Endothelial cell of umbilical vein (primary cell): Measurements from ENCODE around the gene RAD50. TPM values are rescaled to one million over a fixed set of nuclear protein-coding genes. Genes with fewer than 3 reads are reported as not detected.

Source experiments
- BruUV-seq: library from RNA; stranded (reverse); fragments of 400-500 nt; replicated peaks from 2 replicates; lab custom pipeline; 2021; lab: Mats Ljungman, UMichigan
- CTCF ChIA-PET: fragments of 300-600, 350-600 bp; sonication (Branson Sonifier 250); formaldehyde crosslinking; loops from one replicate; lab custom pipeline; 2021; ENCODE audit warnings: antibody characterized with exemption, inconsistent platforms; lab: Charles Lee
- POLR2A ChIA-PET: fragments of 300-600, 350-600 bp; sonication (Branson Sonifier 250); formaldehyde crosslinking; loops from one replicate; lab custom pipeline; 2021; ENCODE audit warnings: antibody characterized with exemption, inconsistent platforms; lab: Charles Lee
- DNase-seq: peaks from one replicate; pipeline ENCODE4 v3.0.0-alpha.2; 2011; ENCODE audit warnings: low read depth, low spot score
- FAIRE-seq: peaks from 2 replicates; lab custom pipeline; 2011; peaks lifted over from hg19 to GRCh38; lab: Jason Lieb, UNC
- H2AFZ ChIP-seq: 2 replicates; pipeline ENCODE4 v1.6.0; 2012; ENCODE audit warnings: low read depth, low read length, control low read depth, inconsistent platforms
- H3K27ac ChIP-seq: 2 replicates; pipeline ENCODE4 v1.5.1; 2011; ENCODE audit warnings: low read depth, mild to moderate bottlenecking, control low read depth, low read length, moderate library complexity; ENCODE audit not compliant: insufficient read depth
- H3K27me3 ChIP-seq, 2 experiments: 2 replicates each; pipeline versions ENCODE4 v1.6.0 to v1.6.1; 2011; ENCODE audit warnings: low read length in 2 of 2, mixed read lengths in 1 of 2; ENCODE audit not compliant: control insufficient read depth in 2 of 2, insufficient read depth in 2 of 2
- H3K36me3 ChIP-seq, 2 experiments: 2 replicates in 1 of 2; 3 replicates in 1 of 2; pipeline ENCODE4 v1.5.1; 2011; ENCODE audit warnings: low read length in 2 of 2, mild to moderate bottlenecking in 1 of 2, moderate library complexity in 1 of 2; ENCODE audit not compliant: control insufficient read depth in 2 of 2, insufficient read depth in 2 of 2; ENCODE audit errors: extremely low read depth in 1 of 2
- H3K4me1 ChIP-seq: 3 replicates; pipeline ENCODE4 v1.5.1; 2011; ENCODE audit warnings: mild to moderate bottlenecking, low read length; ENCODE audit not compliant: control insufficient read depth, insufficient read depth; ENCODE audit errors: extremely low read depth
- H3K4me2 ChIP-seq: 2 replicates; pipeline ENCODE4 v1.6.1; 2011; ENCODE audit warnings: low read length, control low read depth, mixed read lengths; ENCODE audit not compliant: insufficient read depth
- H3K4me3 ChIP-seq, 3 experiments: fragments of 200-600 bp in 1 of 3; sonication (generic), shearing (Covaris generic) in 1 of 3; replicated peaks in 1 of 3; 2 replicates each; pipeline ENCODE4 v1.5.1; 2011 to 2016; ENCODE audit warnings: control low read depth in 3 of 3, low read length in 3 of 3, mild to moderate bottlenecking in 2 of 3, inconsistent platforms in 1 of 3, low read depth in 1 of 3, moderate library complexity in 1 of 3; ENCODE audit not compliant: insufficient read depth in 1 of 3
- H3K79me2 ChIP-seq: 2 replicates; pipeline ENCODE4 v1.6.0; 2012; ENCODE audit warnings: low read length, inconsistent platforms; ENCODE audit not compliant: control insufficient read depth, insufficient read depth
- H3K9ac ChIP-seq: replicated peaks from 2 replicates; pipeline ENCODE3; 2011; ENCODE audit warnings: low read length, control low read depth; ENCODE audit not compliant: insufficient read depth; ENCODE audit errors: extremely low read depth
- H3K9me1 ChIP-seq: replicated peaks from 3 replicates; pipeline ENCODE4 v1.6.0; 2011; ENCODE audit warnings: mild to moderate bottlenecking, low read length; ENCODE audit not compliant: control insufficient read depth, insufficient read depth; ENCODE audit errors: extremely low read depth
- H3K9me3 ChIP-seq: replicated peaks from 2 replicates; pipeline ENCODE4 v1.5.1; 2012; ENCODE audit warnings: low read length, inconsistent platforms; ENCODE audit not compliant: control insufficient read depth, insufficient read depth
- H4K20me1 ChIP-seq: replicated peaks from 2 replicates; pipeline ENCODE3; 2011; ENCODE audit warnings: mild to moderate bottlenecking, low read length; ENCODE audit not compliant: control insufficient read depth, insufficient read depth; ENCODE audit errors: extremely low read depth
- FOS ChIP-seq: IDR thresholded peaks from 2 replicates; pipeline ENCODE4 v1.6.1; 2011; ENCODE audit warnings: mild to moderate bottlenecking, low read length, moderate library complexity, borderline replicate concordance; ENCODE audit not compliant: insufficient read depth
- GATA2 ChIP-seq: IDR thresholded peaks from 2 replicates; pipeline ENCODE4 v1.7.0; 2011; ENCODE audit warnings: low read depth, mild to moderate bottlenecking, moderate library complexity, mixed read lengths, low read length; ENCODE audit not compliant: insufficient read length, insufficient read depth
- JUN ChIP-seq: IDR thresholded peaks from 2 replicates; pipeline ENCODE4 v1.6.1; 2011; ENCODE audit warnings: borderline replicate concordance, low read depth; ENCODE audit not compliant: insufficient read length, insufficient read depth
- MYC ChIP-seq: IDR thresholded peaks from one replicate; pipeline ENCODE4 v1.6.1; 2011; ENCODE audit warnings: mild to moderate bottlenecking, low read depth, low read length
- POLR2AphosphoS5 ChIP-seq: IDR thresholded peaks from 2 replicates; pipeline ENCODE4 v1.6.1; 2012; ENCODE audit warnings: low read depth, mild to moderate bottlenecking, control low read depth, low read length, moderate library complexity; ENCODE audit not compliant: insufficient read depth
- dilution Hi-C: fragments of 300-500 bp; cut with MboI; formaldehyde crosslinking; loops from one replicate; pipeline ENCODE4 v1.15.0; 2019; ENCODE audit warnings: low sequenced_read_pairs; ENCODE audit not compliant: extremely low pct_ligation_motif_present
- intact Hi-C: fragments of 100-400 bp; cut with micrococcal nuclease; formaldehyde crosslinking; loops from one replicate; pipeline ENCODE4 v1.10.0; 2022
- polyA plus RNA-seq, 4 experiments: library from polyadenylated mRNA; depleted of rRNA in 3 of 4; stranded (reverse) in 3 of 4; unstranded in 1 of 4; fragments of >200 nt; gene quantifications; 2 replicates each; pipeline versions ENCODE4 v1.2.1 to v1.2.3, GENCODE V29; 2011 to 2012; ENCODE audit warnings: missing spikeins in 1 of 4
- total RNA-seq: library from RNA; stranded (reverse); gene quantifications from 2 replicates; pipeline ENCODE4 v1.2.3, GENCODE V29; 2021
- TF ChIP-seq, protein P1 (sequence below), 2 donors: IDR thresholded peaks; 1 replicate in 1 of 2; 2 replicates in 1 of 2; pipeline ENCODE4 v1.5.1; 2011; ENCODE audit warnings: low read length in 2 of 2, mild to moderate bottlenecking in 2 of 2, moderate library complexity in 2 of 2, control low read depth in 1 of 2, inconsistent platforms in 1 of 2, low read depth in 1 of 2; ENCODE audit not compliant: insufficient read depth in 1 of 2; ENCODE audit errors: extremely low read depth in 1 of 2
- TF ChIP-seq, protein P2 (sequence below): IDR thresholded peaks from 2 replicates; pipeline ENCODE4 v1.6.1; 2011; ENCODE audit not compliant: insufficient read depth, insufficient read length

RAD50 gene
- total and polyA plus RNA-seq, 2 donors (not counting 3 experiments of a cell fraction or from before 2014, with no cell fraction given) = 6.1 to 20.4 TPM

DNA sequence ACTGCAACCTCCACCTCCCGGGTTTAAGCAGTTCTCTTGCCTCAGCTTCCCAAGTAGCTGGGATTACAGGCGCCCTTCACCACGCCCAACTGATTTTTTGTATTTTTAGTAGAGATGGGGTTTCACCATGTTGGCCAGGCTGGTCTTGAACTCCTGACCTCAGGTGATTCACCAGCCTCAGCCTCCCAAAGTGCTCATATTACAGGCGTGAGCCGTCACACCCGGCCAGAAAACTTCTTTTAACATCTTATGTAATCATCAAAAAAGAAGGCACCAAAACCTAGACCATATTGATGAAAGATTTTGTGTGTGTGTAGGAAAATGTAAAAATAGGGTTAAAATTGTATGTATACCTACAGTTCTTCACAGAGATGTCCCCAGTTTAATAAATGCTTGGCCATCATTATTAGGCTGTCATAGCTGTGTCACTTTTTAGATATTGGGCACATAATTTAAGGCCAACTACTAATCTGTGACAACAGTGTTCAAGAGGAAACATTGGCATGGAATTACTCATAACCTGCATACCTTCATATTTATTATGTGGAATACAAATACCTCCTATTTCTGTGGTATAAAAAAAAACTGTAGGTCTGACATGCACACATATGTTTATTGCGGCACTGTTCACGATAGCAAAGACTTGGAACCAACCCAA, 44.4 kb downstream of the RAD50 start:
- ChIA-PET POLR2A (no interaction called here), CTCF (no interaction called here)
- H3K27ac ChIP-seq = no peak overlapping the region
- dilution Hi-C loops (no loop called here), intact Hi-C loops (no loop called here)
- no peak overlapping the region for H3K4me2 ChIP-seq
- H3K4me3 ChIP-seq = no peak overlapping the region
- H3K79me2 ChIP-seq = no peaks in the 10 kb centered on the region
- H3K4me1 ChIP-seq = no peaks in the 10 kb centered on the region
- no peaks in the 10 kb centered on the region for H3K27me3 ChIP-seq
- TF ChIP-seq, protein P1, sequence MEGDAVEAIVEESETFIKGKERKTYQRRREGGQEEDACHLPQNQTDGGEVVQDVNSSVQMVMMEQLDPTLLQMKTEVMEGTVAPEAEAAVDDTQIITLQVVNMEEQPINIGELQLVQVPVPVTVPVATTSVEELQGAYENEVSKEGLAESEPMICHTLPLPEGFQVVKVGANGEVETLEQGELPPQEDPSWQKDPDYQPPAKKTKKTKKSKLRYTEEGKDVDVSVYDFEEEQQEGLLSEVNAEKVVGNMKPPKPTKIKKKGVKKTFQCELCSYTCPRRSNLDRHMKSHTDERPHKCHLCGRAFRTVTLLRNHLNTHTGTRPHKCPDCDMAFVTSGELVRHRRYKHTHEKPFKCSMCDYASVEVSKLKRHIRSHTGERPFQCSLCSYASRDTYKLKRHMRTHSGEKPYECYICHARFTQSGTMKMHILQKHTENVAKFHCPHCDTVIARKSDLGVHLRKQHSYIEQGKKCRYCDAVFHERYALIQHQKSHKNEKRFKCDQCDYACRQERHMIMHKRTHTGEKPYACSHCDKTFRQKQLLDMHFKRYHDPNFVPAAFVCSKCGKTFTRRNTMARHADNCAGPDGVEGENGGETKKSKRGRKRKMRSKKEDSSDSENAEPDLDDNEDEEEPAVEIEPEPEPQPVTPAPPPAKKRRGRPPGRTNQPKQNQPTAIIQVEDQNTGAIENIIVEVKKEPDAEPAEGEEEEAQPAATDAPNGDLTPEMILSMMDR (IDR thresholded peaks at IDR 0.05; ENCODE audit: extremely low read depth in 1 of 2, insufficient read depth in 1 of 2, low read depth in 1 of 2, low read length in 2 of 2) = no peak
- TF ChIP-seq GATA2 (no peak), POLR2AphosphoS5 (no peak), FOS (no peak), JUN (no peak), MYC (no peak)
- TF ChIP-seq, protein P2, sequence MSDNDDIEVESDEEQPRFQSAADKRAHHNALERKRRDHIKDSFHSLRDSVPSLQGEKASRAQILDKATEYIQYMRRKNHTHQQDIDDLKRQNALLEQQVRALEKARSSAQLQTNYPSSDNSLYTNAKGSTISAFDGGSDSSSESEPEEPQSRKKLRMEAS = no peak
- DNase-seq = no peak
- H3K9me1 ChIP-seq = no peaks in the 10 kb centered on the region
- no peak overlapping the region for H3K9ac ChIP-seq
- peaks cover 5 to 9% of the 10 kb centered on the region in 2 experiments for H3K36me3 ChIP-seq
- H4K20me1 ChIP-seq = no peaks in the 10 kb centered on the region
- H2AFZ ChIP-seq = no peak overlapping the region
- H3K9me3 ChIP-seq = no peaks in the 10 kb centered on the region
- FAIRE-seq = no peak
- no TSS peak for BruUV-seq
